Tibial nerve (tissue), 3 donors: Measurements from ENCODE around the gene ZNF324.

Experiments used
- POLR2A ChIP-seq, 2 donors: fragments of 450-650 bp; IDR thresholded peaks; one replicate each; pipeline ENCODE4 v1.6.1; 2017; ENCODE audit warnings: antibody characterized with exemption in 2 of 2, mild to moderate bottlenecking in 2 of 2, moderate library complexity in 2 of 2
- TF ChIP-seq, protein P1 (sequence below), 5 experiments: fragments of 200-600 bp in 3 of 5; fragments of 450-650 bp in 2 of 5; sonication (generic) in 3 of 5; IDR thresholded peaks; one replicate each; pipeline ENCODE4 v1.5.1; 2016 to 2019; ENCODE audit warnings: antibody characterized with exemption in 5 of 5, mild to moderate bottlenecking in 3 of 5, moderate library complexity in 2 of 5

DNA sequence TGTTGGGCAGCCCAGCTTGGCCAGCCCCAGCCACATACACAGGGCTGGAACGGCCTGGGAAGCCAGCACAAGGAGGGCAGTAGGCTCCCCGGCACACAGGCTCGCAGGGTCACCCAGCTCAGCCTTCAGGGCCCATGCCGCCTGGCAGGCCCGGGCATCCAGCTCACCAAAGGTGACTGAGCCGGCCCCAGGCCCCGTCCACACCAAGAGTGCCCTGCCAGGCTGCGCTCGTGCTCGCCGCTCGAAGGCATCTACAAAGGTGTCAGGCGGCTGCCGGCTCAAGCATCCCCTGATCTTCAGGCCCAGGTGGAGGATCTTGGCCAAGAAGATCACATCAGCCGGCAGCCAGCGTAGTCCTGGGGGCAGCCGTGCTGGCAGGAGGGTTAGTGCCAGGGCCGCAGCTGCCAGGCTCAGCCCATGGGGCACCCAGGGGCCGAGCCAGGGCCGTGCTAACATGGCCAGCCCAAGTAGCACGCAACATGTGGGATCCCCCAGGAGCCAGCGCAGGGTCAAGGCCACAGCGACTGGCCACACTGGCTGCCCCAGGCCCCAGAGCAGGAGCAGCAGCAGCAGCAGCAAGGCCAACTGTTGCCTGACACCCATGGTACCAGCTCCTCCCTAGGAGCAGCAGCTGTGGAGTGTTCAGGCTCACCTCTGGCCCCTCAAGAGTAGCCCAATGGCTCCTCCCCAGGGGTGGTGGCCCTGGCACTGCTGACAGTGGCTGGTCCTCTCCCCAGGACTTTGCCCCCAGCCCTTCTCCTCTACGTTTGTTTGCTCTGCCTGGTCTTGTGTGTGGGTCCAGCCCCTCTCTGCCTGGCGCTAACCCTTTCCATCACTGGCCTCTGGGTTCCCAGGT is 44.7 kb downstream of the ZNF324 start, which contains the start of gene SLC27A5:
- TF ChIP-seq POLR2A (IDR thresholded peaks at IDR 0.05) = no peak
- TF ChIP-seq, protein P1, sequence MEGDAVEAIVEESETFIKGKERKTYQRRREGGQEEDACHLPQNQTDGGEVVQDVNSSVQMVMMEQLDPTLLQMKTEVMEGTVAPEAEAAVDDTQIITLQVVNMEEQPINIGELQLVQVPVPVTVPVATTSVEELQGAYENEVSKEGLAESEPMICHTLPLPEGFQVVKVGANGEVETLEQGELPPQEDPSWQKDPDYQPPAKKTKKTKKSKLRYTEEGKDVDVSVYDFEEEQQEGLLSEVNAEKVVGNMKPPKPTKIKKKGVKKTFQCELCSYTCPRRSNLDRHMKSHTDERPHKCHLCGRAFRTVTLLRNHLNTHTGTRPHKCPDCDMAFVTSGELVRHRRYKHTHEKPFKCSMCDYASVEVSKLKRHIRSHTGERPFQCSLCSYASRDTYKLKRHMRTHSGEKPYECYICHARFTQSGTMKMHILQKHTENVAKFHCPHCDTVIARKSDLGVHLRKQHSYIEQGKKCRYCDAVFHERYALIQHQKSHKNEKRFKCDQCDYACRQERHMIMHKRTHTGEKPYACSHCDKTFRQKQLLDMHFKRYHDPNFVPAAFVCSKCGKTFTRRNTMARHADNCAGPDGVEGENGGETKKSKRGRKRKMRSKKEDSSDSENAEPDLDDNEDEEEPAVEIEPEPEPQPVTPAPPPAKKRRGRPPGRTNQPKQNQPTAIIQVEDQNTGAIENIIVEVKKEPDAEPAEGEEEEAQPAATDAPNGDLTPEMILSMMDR (IDR thresholded peaks at IDR 0.05) = no peak
